ENCODE measurements around the gene ATXN1.
"Not testable (repeated sequence)": the region's sequence is repeated elsewhere in the genome, so short reads cannot be mapped to it uniquely, and the experiment has no call there.

The ATXN1 gene

GRCh38 chr6:16635291-16635809 lies 125.9 kb downstream of the ATXN1 start:
- no peak for DNase-seq

- no peak for DNase-seq
These were observed 126.4 kb downstream of the ATXN1 start for GRCh38 chr6:16634855-16635254.

- DNase-seq: no peak
These were observed 127.3 kb downstream of the ATXN1 start for GRCh38 chr6:16633961-16634360.

- no peak for DNase-seq
These were observed 127.8 kb downstream of the ATXN1 start for GRCh38 chr6:16633465-16633864.

- no peak for DNase-seq
These were observed 129.2 kb downstream of the ATXN1 start for GRCh38 chr6:16632101-16632500.

- DNase-seq: no peak
These were observed 131.1 kb downstream of the ATXN1 start for GRCh38 chr6:16630026-16630643.

GRCh38 chr6:16628580-16628979 lies 132.7 kb downstream of the ATXN1 start:
- DNase-seq: not testable (repeated sequence)

GRCh38 chr6:16626650-16627049 lies 134.6 kb downstream of the ATXN1 start:
- DNase-seq: no peak

GRCh38 chr6:16625291-16626265 lies 135.7 kb downstream of the ATXN1 start:
- no peak for DNase-seq

- DNase-seq: no peak
These were observed 136.5 kb downstream of the ATXN1 start for GRCh38 chr6:16624636-16625290.

- no peak for DNase-seq
These were observed 137.5 kb downstream of the ATXN1 start for GRCh38 chr6:16623731-16624130.

GRCh38 chr6:16623029-16623653 lies 138.1 kb downstream of the ATXN1 start:
- no peak for DNase-seq

- DNase-seq: no peak
These were observed 139.1 kb downstream of the ATXN1 start for GRCh38 chr6:16622193-16622592.

- no peak for DNase-seq
These were observed 140.3 kb downstream of the ATXN1 start for GRCh38 chr6:16621002-16621401.

- no peak for DNase-seq
These were observed 141.5 kb downstream of the ATXN1 start for GRCh38 chr6:16619777-16620176.

- no peak for DNase-seq
These were observed 142.3 kb downstream of the ATXN1 start for GRCh38 chr6:16618962-16619361.

- DNase-seq: not testable (repeated sequence)
These were observed 146.0 kb downstream of the ATXN1 start for GRCh38 chr6:16615215-16615614.

GRCh38 chr6:16614143-16614542 lies 147.1 kb downstream of the ATXN1 start:
- DNase-seq: not testable (repeated sequence)

GRCh38 chr6:16613504-16613903 lies 147.8 kb downstream of the ATXN1 start:
- not testable (repeated sequence) for DNase-seq

GRCh38 chr6:16608444-16608843 lies 152.8 kb downstream of the ATXN1 start:
- no peak for DNase-seq

- no peak for DNase-seq
These were observed 159.2 kb downstream of the ATXN1 start for GRCh38 chr6:16602035-16602434.

GRCh38 chr6:16600701-16601100 lies 160.6 kb downstream of the ATXN1 start:
- no peak for DNase-seq

GRCh38 chr6:16600026-16600425 lies 161.2 kb downstream of the ATXN1 start:
- no peak for DNase-seq

Data from GOT3 (cell line).